Mesenchymal stem cell (in vitro differentiated cells and primary cell): Measurements from ENCODE around the gene HBS1L.

Source experiments
- DNase-seq: peaks from one replicate; pipeline ENCODE4 v3.0.0-alpha.2; 2013
- H2AFZ ChIP-seq: one replicate; pipeline ENCODE4 v1.6.1; 2013; ENCODE audit warnings: low read depth, mild to moderate bottlenecking, control low read depth, inconsistent platforms, low read length, moderate library complexity
- H2AK5ac ChIP-seq: 2 replicates; pipeline ENCODE4 v1.6.1; 2013; ENCODE audit warnings: low read length, moderate library complexity, mild to moderate bottlenecking, inconsistent platforms; ENCODE audit not compliant: severe bottlenecking
- H2BK120ac ChIP-seq: one replicate; pipeline ENCODE4 v1.6.1; 2013; ENCODE audit warnings: low read depth, mild to moderate bottlenecking, inconsistent platforms, low read length, moderate library complexity
- H2BK12ac ChIP-seq, 2 experiments: one replicate each; pipeline ENCODE4 v1.6.1; 2013; ENCODE audit warnings: inconsistent platforms in 2 of 2, low read length in 2 of 2, mild to moderate bottlenecking in 2 of 2, moderate library complexity in 2 of 2, control low read depth in 1 of 2
- H2BK15ac ChIP-seq: one replicate; pipeline ENCODE4 v1.6.1; 2013; ENCODE audit warnings: mild to moderate bottlenecking, low read depth, inconsistent platforms; ENCODE audit not compliant: poor library complexity, severe bottlenecking
- H2BK5ac ChIP-seq: 2 replicates; pipeline ENCODE4 v1.6.1; 2013; ENCODE audit warnings: low read depth, mild to moderate bottlenecking, low read length, control low read depth, inconsistent platforms; ENCODE audit not compliant: poor library complexity, severe bottlenecking
- H3K14ac ChIP-seq, 2 experiments: one replicate each; pipeline ENCODE4 v1.6.1; 2013; ENCODE audit warnings: inconsistent platforms in 2 of 2, low read length in 2 of 2, control low read depth in 1 of 2, mild to moderate bottlenecking in 1 of 2, moderate library complexity in 1 of 2
- H3K18ac ChIP-seq, 2 experiments: one replicate each; pipeline ENCODE4 v1.6.1; 2013; ENCODE audit warnings: inconsistent platforms in 2 of 2, low read length in 2 of 2, control low read depth in 1 of 2, low read depth in 1 of 2, mild to moderate bottlenecking in 1 of 2
- H3K23ac ChIP-seq, 2 experiments: one replicate each; pipeline ENCODE4 v1.6.1; 2013; ENCODE audit warnings: inconsistent platforms in 2 of 2, low read length in 2 of 2, mild to moderate bottlenecking in 2 of 2, moderate library complexity in 2 of 2, control low read depth in 1 of 2
- H3K27ac ChIP-seq: 2 replicates; pipeline ENCODE4 v1.5.1; 2013; ENCODE audit warnings: mild to moderate bottlenecking, moderate library complexity, low read length, control low read depth, inconsistent platforms; ENCODE audit not compliant: poor library complexity, severe bottlenecking
- H3K27me3 ChIP-seq, 2 experiments: 2 replicates each; pipeline versions ENCODE4 v1.6.1 to v1.7.0; 2013; ENCODE audit warnings: low read length in 2 of 2, mild to moderate bottlenecking in 2 of 2, moderate library complexity in 2 of 2, control low read depth in 1 of 2, inconsistent platforms in 1 of 2; ENCODE audit not compliant: control insufficient read depth in 1 of 2, insufficient read depth in 1 of 2
- H3K36me3 ChIP-seq, 2 experiments: 2 replicates each; pipeline versions ENCODE4 v1.6.1 to v1.7.0; 2013; ENCODE audit warnings: low read length in 2 of 2, control low read depth in 1 of 2, inconsistent platforms in 1 of 2, low read depth in 1 of 2, mild to moderate bottlenecking in 1 of 2; ENCODE audit not compliant: insufficient read depth in 2 of 2, control insufficient read depth in 1 of 2
- H3K4ac ChIP-seq, 2 experiments: one replicate each; pipeline ENCODE4 v1.6.1; 2013; ENCODE audit warnings: inconsistent platforms in 2 of 2, low read length in 2 of 2, mild to moderate bottlenecking in 2 of 2, moderate library complexity in 2 of 2, control low read depth in 1 of 2, low read depth in 1 of 2
- H3K4me1 ChIP-seq: 2 replicates; pipeline ENCODE4 v1.6.1; 2013; ENCODE audit warnings: low read depth, low read length, control low read depth; ENCODE audit not compliant: control insufficient read depth, insufficient read depth
- H3K4me2 ChIP-seq: 2 replicates; pipeline ENCODE4 v1.6.1; 2013; ENCODE audit warnings: low read length, mild to moderate bottlenecking, inconsistent platforms; ENCODE audit not compliant: poor library complexity, severe bottlenecking
- H3K4me3 ChIP-seq, 2 experiments: 2 replicates each; pipeline versions ENCODE4 v1.5.1 to v1.7.0; 2013; ENCODE audit warnings: low read length in 2 of 2, mild to moderate bottlenecking in 2 of 2, control low read depth in 1 of 2, low read depth in 1 of 2; ENCODE audit not compliant: insufficient read depth in 1 of 2
- H3K79me1 ChIP-seq: replicated peaks from 2 replicates; pipeline ENCODE4 v1.6.1; 2013; ENCODE audit warnings: mild to moderate bottlenecking, control low read depth, low read length, inconsistent platforms; ENCODE audit not compliant: poor library complexity, severe bottlenecking
- H3K9ac ChIP-seq: 2 replicates; pipeline ENCODE4 v1.7.0; 2013; ENCODE audit warnings: mild to moderate bottlenecking, low read length, moderate library complexity
- H3K9me3 ChIP-seq: 2 replicates; pipeline ENCODE4 v1.7.0; 2013; ENCODE audit warnings: mild to moderate bottlenecking, low read length; ENCODE audit not compliant: control insufficient read depth
- H4K8ac ChIP-seq: one replicate; pipeline ENCODE4 v1.6.1; 2013; ENCODE audit warnings: inconsistent platforms, mild to moderate bottlenecking, low read length, moderate library complexity
- H4K91ac ChIP-seq: one replicate; pipeline ENCODE4 v1.6.1; 2013; ENCODE audit warnings: mild to moderate bottlenecking, low read length, inconsistent platforms
- WGBS: methylation state at CpG from one replicate; pipeline ENCODE4 v1.1.7; 2013; ENCODE audit warnings: mixed read lengths; 5-methylcytosine and 5-hydroxymethylcytosine counted together

The HBS1L gene

GRCh38 chr6:135064586-135064985, 10.0 kb upstream of the HBS1L start:
- Histone ChIP-seq H3K4me2 (no peak overlapping the region), H3K9me3 (no peaks in the 10 kb centered on the region), H2AFZ (no peak overlapping the region), H2BK12ac (no peak overlapping the region), H3K79me1 (no peaks in the 10 kb centered on the region), H4K8ac (no peak overlapping the region), H3K4me3 (no peak overlapping the region), H2AK5ac (no peak overlapping the region), H2BK15ac (no peak overlapping the region), H3K18ac (no peak overlapping the region), H3K27me3 (peaks cover 8% of the 10 kb centered on the region in 2 experiments), H2BK120ac (no peak overlapping the region), H3K23ac (no peak overlapping the region), H3K4ac (no peak overlapping the region), H4K91ac (no peak overlapping the region), H2BK5ac (no peak overlapping the region), H3K9ac (no peak overlapping the region), H3K4me1 (no peaks in the 10 kb centered on the region), H3K27ac (no peak overlapping the region), H3K36me3 (no peaks in the 10 kb centered on the region), H3K14ac (no peak overlapping the region)
- 76% methylated on average over 1 of the region's 1 CpG for WGBS
- no peak for DNase-seq

GRCh38 chr6:135063926-135064325, 9.3 kb upstream of the HBS1L start:
- no peak overlapping the region for H4K91ac ChIP-seq
- 74% methylated on average over 2 of the region's 3 CpGs for WGBS

DNA sequence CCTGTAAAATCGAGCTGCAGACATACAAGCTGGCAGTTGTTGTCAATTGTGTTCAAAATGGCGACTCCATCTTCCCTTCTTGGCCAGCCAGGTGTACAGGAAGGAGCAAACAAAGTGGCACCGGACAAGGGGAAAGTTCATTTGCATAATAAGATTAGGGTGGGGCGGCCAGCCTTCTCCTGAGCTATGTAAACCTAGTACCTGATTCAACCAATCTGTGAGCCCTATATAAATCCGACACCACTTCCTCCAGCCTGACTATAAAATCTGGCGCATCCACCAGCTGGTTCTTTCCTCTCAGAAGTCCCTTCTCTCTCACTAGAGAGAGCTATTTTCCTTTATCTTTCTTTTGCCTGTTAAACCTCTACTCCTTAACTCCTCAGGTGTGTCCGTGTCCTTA, 8.1 kb upstream of the HBS1L start:
- Histone ChIP-seq H3K27ac (no peak overlapping the region), H3K27me3 (peaks cover 8% of the 10 kb centered on the region in 2 experiments), H3K18ac (no peak overlapping the region), H3K36me3 (no peaks in the 10 kb centered on the region), H3K4me3 (no peak overlapping the region), H3K23ac (no peak overlapping the region), H3K9me3 (no peaks in the 10 kb centered on the region), H2BK15ac (no peak overlapping the region), H4K91ac (no peak overlapping the region), H2AK5ac (no peak overlapping the region), H2BK5ac (no peak overlapping the region), H2BK12ac (no peak overlapping the region), H3K14ac (no peak overlapping the region), H3K9ac (no peak overlapping the region), H2BK120ac (no peak overlapping the region), H3K79me1 (no peaks in the 10 kb centered on the region), H2AFZ (no peak overlapping the region), H4K8ac (no peak overlapping the region), H3K4me1 (no peaks in the 10 kb centered on the region), H3K4me2 (no peak overlapping the region), H3K4ac (no peak overlapping the region)
- no peak for DNase-seq
- WGBS, result 83% methylated on average over 7 of the region's 7 CpGs

More at GRCh38 chr6:135063926-135064325, 9.3 kb upstream of the HBS1L start:
- Histone ChIP-seq H4K8ac (no peak overlapping the region), H2BK120ac (no peak overlapping the region), H3K4ac (no peak overlapping the region), H3K4me2 (no peak overlapping the region), H3K18ac (no peak overlapping the region), H3K36me3 (no peaks in the 10 kb centered on the region), H3K79me1 (no peaks in the 10 kb centered on the region), H2BK15ac (no peak overlapping the region), H3K4me1 (no peaks in the 10 kb centered on the region), H3K14ac (no peak overlapping the region), H2AFZ (no peak overlapping the region), H3K27ac (no peak overlapping the region), H3K9ac (no peak overlapping the region), H2BK5ac (no peak overlapping the region), H3K9me3 (no peaks in the 10 kb centered on the region), H3K27me3 (peaks cover 8% of the 10 kb centered on the region in 2 experiments), H2BK12ac (no peak overlapping the region), H3K23ac (no peak overlapping the region), H3K4me3 (no peak overlapping the region), H2AK5ac (no peak overlapping the region)
- DNase-seq, result no peak

DNA sequence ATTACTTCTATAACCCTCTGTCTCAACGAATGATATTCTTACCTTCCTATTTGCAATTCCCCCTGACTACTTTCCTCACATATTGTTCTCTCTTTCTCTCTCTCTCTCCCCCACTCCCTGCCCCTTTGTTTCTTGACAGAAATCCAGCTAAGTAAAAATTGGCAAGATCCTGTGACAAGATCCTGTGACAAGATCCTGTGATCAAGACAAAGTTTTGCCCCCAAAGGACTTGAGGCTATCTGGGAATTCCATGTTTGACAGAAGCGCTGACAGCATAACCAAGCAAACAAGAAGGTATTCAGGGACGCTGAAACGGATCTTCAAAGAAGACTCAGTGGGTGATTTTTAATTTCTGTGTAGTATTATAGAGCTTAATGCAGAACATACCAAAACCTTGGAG, 5.5 kb upstream of the HBS1L start:
- Histone ChIP-seq H3K27me3 (peaks cover 8% of the 10 kb centered on the region in 2 experiments), H4K91ac (no peak overlapping the region), H3K4me2 (no peak overlapping the region), H3K79me1 (no peaks in the 10 kb centered on the region), H4K8ac (no peak overlapping the region), H3K4me1 (no peaks in the 10 kb centered on the region), H3K27ac (no peak overlapping the region), H2BK120ac (no peak overlapping the region), H2BK12ac (no peak overlapping the region), H3K4ac (no peak overlapping the region), H2BK15ac (no peak overlapping the region), H2AFZ (no peak overlapping the region), H3K23ac (no peak overlapping the region), H2AK5ac (no peak overlapping the region), H3K9ac (no peak overlapping the region), H3K36me3 (no peaks in the 10 kb centered on the region), H3K14ac (no peak overlapping the region), H3K18ac (no peak overlapping the region), H3K4me3 (no peak overlapping the region), H2BK5ac (no peak overlapping the region), H3K9me3 (no peaks in the 10 kb centered on the region)
- WGBS, result 92% methylated on average over 4 of the region's 4 CpGs
- DNase-seq, result no peak
